HFFc6 (cell line): ENCODE measurements around the gene ATXN7L1. TPM values are rescaled to one million over a fixed set of nuclear protein-coding genes. Genes with fewer than 3 reads are reported as not detected.

Experiments
- DNase-seq: peaks from one replicate; pipeline ENCODE4 v3.0.0-alpha.2; 2018
- H3K27ac Mint-ChIP-seq: 2 replicates; pipeline ENCODE4 v1.8.0; 2020; ENCODE audit warnings: mild to moderate bottlenecking, mixed read lengths
- H3K27me3 Mint-ChIP-seq: 2 replicates; pipeline ENCODE4 v1.8.0; 2021; ENCODE audit warnings: mild to moderate bottlenecking, moderate library complexity, mixed read lengths; ENCODE audit not compliant: insufficient read depth
- H3K36me3 Mint-ChIP-seq: 2 replicates; pipeline ENCODE4 v1.8.0; 2021; ENCODE audit warnings: low read depth, mixed read lengths
- H3K4me1 Mint-ChIP-seq: 2 replicates; pipeline ENCODE4 v1.8.0; 2020; ENCODE audit warnings: low read depth, mixed read lengths
- H3K4me3 Mint-ChIP-seq: 2 replicates; pipeline ENCODE4 v1.8.0; 2020; ENCODE audit warnings: mild to moderate bottlenecking, moderate library complexity, mixed read lengths
- H3K9me3 Mint-ChIP-seq: 2 replicates; pipeline ENCODE4 v1.8.0; 2020; ENCODE audit warnings: mild to moderate bottlenecking, mixed read lengths
- CTCF ChIP-seq: fragments of 200-600 bp; sonication (generic); IDR thresholded peaks from 2 replicates; pipeline ENCODE4 v1.5.0; 2021; ENCODE audit warnings: antibody characterized with exemption, mild to moderate bottlenecking
- total RNA-seq, 6 experiments: library from RNA; stranded (reverse); fragmentation: NEBNext Ultra II Directional; extraction: Animal tissue kit (Norgen Biotek cat#: 25700); gene quantifications; 2 replicates in 1 of 6; 3 replicates in 5 of 6; pipeline ENCODE4 v1.2.3, GENCODE V29; 2021

Gene ATXN7L1
- total RNA-seq, 6 experiments from 2014 or later: 8.4 to 11.4 (median 9.8) TPM

GRCh38 chr7:105816266-105816843, 60.0 kb downstream of the ATXN7L1 start:
- H3K4me3 Mint-ChIP-seq: no peak overlapping the region
- no peaks in the 10 kb centered on the region for H3K9me3 Mint-ChIP-seq
- no peak for DNase-seq
- peak overlapping the region; percentile 19; the same call in 1 of the 2 replicates for H3K27ac Mint-ChIP-seq
- peaks cover 2% of the 10 kb centered on the region; the same call in 1 of the 2 replicates for H3K27me3 Mint-ChIP-seq
- peaks cover 7% of the 10 kb centered on the region; the same call in 1 of the 2 replicates for H3K36me3 Mint-ChIP-seq
- H3K4me1 Mint-ChIP-seq: peaks cover 38% of the 10 kb centered on the region
- TF ChIP-seq CTCF: no peak

GRCh38 chr7:105815576-105815975, 60.8 kb downstream of the ATXN7L1 start:
- peaks cover 11% of the 10 kb centered on the region; the same call in 1 of the 2 replicates for H3K36me3 Mint-ChIP-seq
- DNase-seq: no peak
- no peak overlapping the region for H3K27ac Mint-ChIP-seq
- TF ChIP-seq CTCF: no peak
- H3K9me3 Mint-ChIP-seq: no peaks in the 10 kb centered on the region
- H3K4me3 Mint-ChIP-seq: no peak overlapping the region
- H3K4me1 Mint-ChIP-seq: peaks cover 38% of the 10 kb centered on the region
- H3K27me3 Mint-ChIP-seq: no peaks in the 10 kb centered on the region; the same call in 1 of the 2 replicates

- peaks cover 39% of the 10 kb centered on the region for H3K4me1 Mint-ChIP-seq
- DNase-seq: no peak
- H3K9me3 Mint-ChIP-seq: no peaks in the 10 kb centered on the region
- TF ChIP-seq CTCF: no peak
- H3K4me3 Mint-ChIP-seq: no peak overlapping the region
- H3K36me3 Mint-ChIP-seq: peaks cover 17% of the 10 kb centered on the region; the same call in 1 of the 2 replicates
- no peaks in the 10 kb centered on the region; the same call in 1 of the 2 replicates for H3K27me3 Mint-ChIP-seq
- H3K27ac Mint-ChIP-seq: no peak overlapping the region
Measured at GRCh38 chr7:105814481-105814880, 61.9 kb downstream of the ATXN7L1 start.

GRCh38 chr7:105811189-105811847, 65.1 kb downstream of the ATXN7L1 start:
- peaks cover 17% of the 10 kb centered on the region; the same call in 1 of the 2 replicates for H3K36me3 Mint-ChIP-seq
- no peak overlapping the region for H3K4me3 Mint-ChIP-seq
- DNase-seq: no peak
- peaks cover 54% of the 10 kb centered on the region for H3K4me1 Mint-ChIP-seq
- H3K27ac Mint-ChIP-seq: no peak overlapping the region
- no peaks in the 10 kb centered on the region for H3K9me3 Mint-ChIP-seq
- no peaks in the 10 kb centered on the region; the same call in 1 of the 2 replicates for H3K27me3 Mint-ChIP-seq
- TF ChIP-seq CTCF: no peak

GRCh38 chr7:105810556-105810955, 65.8 kb downstream of the ATXN7L1 start:
- H3K4me3 Mint-ChIP-seq: no peak overlapping the region
- peaks cover 54% of the 10 kb centered on the region for H3K4me1 Mint-ChIP-seq
- TF ChIP-seq CTCF: no peak
- H3K27ac Mint-ChIP-seq: peak overlapping the region; percentile 8; the same call in 1 of the 2 replicates
- DNase-seq: no peak
- peaks cover 2% of the 10 kb centered on the region for H3K27me3 Mint-ChIP-seq
- peaks cover 17% of the 10 kb centered on the region; the same call in 1 of the 2 replicates for H3K36me3 Mint-ChIP-seq
- no peaks in the 10 kb centered on the region for H3K9me3 Mint-ChIP-seq
